Lower lobe of right lung (tissue), 2 donors: ENCODE data around the gene ASPSCR1. TPM values are rescaled to one million over a fixed set of nuclear protein-coding genes. Genes with fewer than 3 reads are reported as not detected.

Experiments used
- ATAC-seq, 2 donors: fragments of 200-7000 bp; cut with Tn5 transposase; one replicate each; pipeline ENCODE4 v1.9.1; 2020 to 2022; ENCODE audit warnings: mild to moderate bottlenecking in 2 of 2, moderate library complexity in 2 of 2
- DNase-seq: peaks from one replicate; pipeline ENCODE4 v3.0.0-alpha.2; 2020
- H3K27ac ChIP-seq: fragments of 200-600 bp; one replicate; pipeline ENCODE4 v1.8.0; 2022
- H3K27me3 ChIP-seq: fragments of 200-600 bp; one replicate; pipeline ENCODE4 v1.8.0; 2022; ENCODE audit warnings: low read depth
- H3K36me3 ChIP-seq: fragments of 200-600 bp; one replicate; pipeline ENCODE4 v1.8.0; 2022; ENCODE audit warnings: mild to moderate bottlenecking
- H3K4me1 ChIP-seq: fragments of 200-600 bp; one replicate; pipeline ENCODE4 v1.8.0; 2022
- H3K4me3 ChIP-seq: fragments of 200-600 bp; one replicate; pipeline ENCODE4 v1.8.0; 2022; ENCODE audit warnings: mild to moderate bottlenecking
- H3K9me3 ChIP-seq: fragments of 200-600 bp; one replicate; pipeline ENCODE4 v1.8.0; 2022
- intact Hi-C: fragments of 100-400 bp; cut with DNase I; formaldehyde crosslinking; loops from one replicate; pipeline ENCODE4 v1.11.0; 2022
- total RNA-seq: library from RNA; stranded (reverse); fragmentation: NEBNext Ultra II Directional; extraction: Animal tissue kit (Norgen Biotek cat#: 25700); gene quantifications from one replicate; pipeline ENCODE4 v1.2.1, GENCODE V29; 2021
- TF ChIP-seq, protein P1 (sequence below): fragments of 200-600 bp; IDR thresholded peaks from one replicate; pipeline ENCODE4 v1.8.0; 2022; ENCODE audit warnings: antibody characterized with exemption, mild to moderate bottlenecking
- donor health status: DM: no; HTN: yes; CAD: no; lungs with severe emphysema.

The ASPSCR1 gene
- total RNA-seq, 1 donor from 2014 or later: 45.3 TPM

DNA sequence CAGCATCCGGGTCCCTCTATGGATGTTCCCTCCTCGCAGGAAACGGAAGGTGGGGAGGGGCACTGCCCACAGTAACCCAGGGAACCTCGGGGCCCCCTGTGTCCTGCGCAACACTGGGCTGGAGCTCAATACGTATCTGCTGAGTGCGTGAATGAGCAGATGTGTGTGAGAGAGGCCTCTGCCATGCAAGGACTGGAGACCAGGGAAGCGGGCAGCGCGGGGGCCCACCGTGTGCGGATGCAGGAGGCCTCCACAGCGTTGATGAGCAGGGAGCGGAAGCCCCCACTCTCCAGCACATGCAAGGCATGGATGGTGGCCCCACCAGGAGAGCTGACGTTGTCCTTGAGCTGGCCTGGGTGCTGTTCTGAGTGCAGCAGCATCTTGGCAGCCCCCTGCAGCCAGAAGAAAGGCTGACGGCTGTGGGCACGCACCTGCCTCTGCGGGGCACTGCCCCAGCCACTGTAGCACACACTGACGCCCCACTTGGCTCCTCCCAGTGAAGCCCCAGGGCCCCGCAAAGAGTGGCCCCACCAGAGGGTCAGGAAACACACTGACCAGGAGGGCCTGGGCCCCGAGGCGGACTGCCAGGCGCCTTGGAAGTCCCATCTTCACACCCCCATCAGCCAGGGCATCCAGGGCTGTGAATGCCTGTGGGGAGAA, 43.2 kb upstream of the ASPSCR1 start:
- peaks cover 5% of the 10 kb centered on the region for H3K27me3 ChIP-seq
- no peak overlapping the region for H3K4me3 ChIP-seq
- H3K36me3 ChIP-seq: no peaks in the 10 kb centered on the region
- intact Hi-C loops: no loop called here
- ATAC-seq: no peak
- H3K9me3 ChIP-seq: no peaks in the 10 kb centered on the region
- TF ChIP-seq, protein P1, sequence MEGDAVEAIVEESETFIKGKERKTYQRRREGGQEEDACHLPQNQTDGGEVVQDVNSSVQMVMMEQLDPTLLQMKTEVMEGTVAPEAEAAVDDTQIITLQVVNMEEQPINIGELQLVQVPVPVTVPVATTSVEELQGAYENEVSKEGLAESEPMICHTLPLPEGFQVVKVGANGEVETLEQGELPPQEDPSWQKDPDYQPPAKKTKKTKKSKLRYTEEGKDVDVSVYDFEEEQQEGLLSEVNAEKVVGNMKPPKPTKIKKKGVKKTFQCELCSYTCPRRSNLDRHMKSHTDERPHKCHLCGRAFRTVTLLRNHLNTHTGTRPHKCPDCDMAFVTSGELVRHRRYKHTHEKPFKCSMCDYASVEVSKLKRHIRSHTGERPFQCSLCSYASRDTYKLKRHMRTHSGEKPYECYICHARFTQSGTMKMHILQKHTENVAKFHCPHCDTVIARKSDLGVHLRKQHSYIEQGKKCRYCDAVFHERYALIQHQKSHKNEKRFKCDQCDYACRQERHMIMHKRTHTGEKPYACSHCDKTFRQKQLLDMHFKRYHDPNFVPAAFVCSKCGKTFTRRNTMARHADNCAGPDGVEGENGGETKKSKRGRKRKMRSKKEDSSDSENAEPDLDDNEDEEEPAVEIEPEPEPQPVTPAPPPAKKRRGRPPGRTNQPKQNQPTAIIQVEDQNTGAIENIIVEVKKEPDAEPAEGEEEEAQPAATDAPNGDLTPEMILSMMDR: no peak
- no peak overlapping the region for H3K27ac ChIP-seq
- no peak for DNase-seq
- H3K4me1 ChIP-seq: no peaks in the 10 kb centered on the region

DNA sequence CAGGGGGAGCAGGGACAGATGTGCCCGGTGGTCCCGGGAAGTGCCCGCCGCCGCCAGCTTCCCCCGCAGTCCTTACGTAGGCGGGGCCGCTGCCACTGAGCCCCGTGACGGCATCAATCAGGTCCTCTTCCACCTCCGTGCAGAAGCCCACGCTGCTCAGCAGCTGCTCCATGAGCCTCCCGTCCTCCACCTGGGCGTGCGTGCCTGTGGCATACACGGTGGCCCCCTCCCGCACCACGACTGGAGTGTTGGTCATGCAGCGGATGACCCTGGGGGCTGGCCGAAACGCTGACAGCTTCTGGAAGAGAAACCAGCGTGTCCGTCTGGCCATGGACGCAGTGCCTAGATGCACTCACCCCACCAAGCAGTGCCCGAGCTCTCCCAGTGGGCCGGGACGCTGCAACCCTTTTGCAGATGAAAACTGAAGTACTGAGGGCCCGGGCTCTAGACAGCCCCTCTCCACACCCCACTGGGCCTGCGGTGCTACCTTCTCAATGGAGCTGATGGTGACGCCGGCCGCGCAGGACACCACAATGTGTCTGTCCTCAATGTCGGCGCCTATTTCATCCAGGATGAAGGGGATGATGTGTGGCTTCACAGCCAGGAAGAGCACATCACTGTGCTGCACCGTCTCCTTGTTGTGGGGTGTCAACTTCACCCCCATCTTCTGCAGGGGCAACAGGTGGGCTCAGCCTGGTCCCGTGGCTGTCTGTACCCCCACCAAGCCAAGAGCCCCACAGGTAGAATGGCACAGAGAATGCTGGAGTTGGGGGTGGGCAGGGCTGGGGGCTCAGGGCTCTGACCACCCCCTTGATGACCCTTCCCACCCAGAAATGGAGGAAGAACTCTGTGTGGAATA, 42.4 kb upstream of the ASPSCR1 start:
- no peak for DNase-seq

GRCh38 chr17:81935709-81936084, 41.7 kb upstream of the ASPSCR1 start:
- Histone ChIP-seq H3K27ac (no peak overlapping the region), H3K36me3 (no peaks in the 10 kb centered on the region), H3K9me3 (no peaks in the 10 kb centered on the region), H3K27me3 (peaks cover 4% of the 10 kb centered on the region), H3K4me3 (no peak overlapping the region), H3K4me1 (no peaks in the 10 kb centered on the region)
- intact Hi-C loops: no loop called here
- TF ChIP-seq, protein P1: no peak
- ATAC-seq (no peak), DNase-seq (no peak)

More for the DNA sequence above, 42.4 kb upstream of the ASPSCR1 start:
- no peak for ATAC-seq
- no peaks in the 10 kb centered on the region for H3K36me3 ChIP-seq
- H3K9me3 ChIP-seq: no peaks in the 10 kb centered on the region
- TF ChIP-seq, protein P1: no peak
- H3K4me3 ChIP-seq: no peak overlapping the region
- peaks cover 4% of the 10 kb centered on the region for H3K27me3 ChIP-seq
- no peaks in the 10 kb centered on the region for H3K4me1 ChIP-seq
- intact Hi-C loops: no loop called here
- no peak overlapping the region for H3K27ac ChIP-seq

GRCh38 chr17:81939218-81939617, 38.2 kb upstream of the ASPSCR1 start:
- peaks cover 24% of the 10 kb centered on the region for H3K27me3 ChIP-seq
- ATAC-seq (no peak), DNase-seq (no peak)
- no peaks in the 10 kb centered on the region for H3K36me3 ChIP-seq
- H3K4me3 ChIP-seq: no peak overlapping the region
- intact Hi-C loops: no loop called here
- no peaks in the 10 kb centered on the region for H3K9me3 ChIP-seq
- H3K27ac ChIP-seq: no peak overlapping the region
- TF ChIP-seq, protein P1: no peak
- no peaks in the 10 kb centered on the region for H3K4me1 ChIP-seq

GRCh38 chr17:81939881-81940385, 37.5 kb upstream of the ASPSCR1 start:
- H3K27me3 ChIP-seq: peaks cover 24% of the 10 kb centered on the region
- TF ChIP-seq, protein P1: no peak
- intact Hi-C loops: no loop called here
- no peak overlapping the region for H3K4me3 ChIP-seq
- no peaks in the 10 kb centered on the region for H3K4me1 ChIP-seq
- H3K9me3 ChIP-seq: no peaks in the 10 kb centered on the region
- no peak overlapping the region for H3K27ac ChIP-seq
- no peak for ATAC-seq
- H3K36me3 ChIP-seq: no peaks in the 10 kb centered on the region
- DNase-seq: no peak
